Activated B cell treated with CpG ODN at 0.5 μM for 24 hours (primary cell): ENCODE results near the gene SNRNP48. TPM values are rescaled to one million over a fixed set of nuclear protein-coding genes. Genes with fewer than 3 reads are reported as not detected.

Experiments used
- ATAC-seq: fragments of 200-7000 bp; cut with Tn5 transposase; one replicate; pipeline ENCODE4 v1.10.0; 2021; ENCODE audit warnings: low read depth, mild to moderate bottlenecking, moderate library complexity
- CTCF ChIA-PET: fragments of 350-600 bp; sonication (Branson Sonifier 250); formaldehyde crosslinking; loops from one replicate; lab custom pipeline; 2021; ENCODE audit warnings: antibody characterized with exemption; lab: Charles Lee
- POLR2A ChIA-PET: fragments of 350-600 bp; sonication (Branson Sonifier 250); formaldehyde crosslinking; loops from one replicate; lab custom pipeline; 2021; ENCODE audit warnings: antibody characterized with exemption; lab: Charles Lee
- DNase-seq: peaks from one replicate; pipeline ENCODE4 v3.0.0; 2022
- H3K27ac Mint-ChIP-seq: one replicate; pipeline ENCODE4 v1.8.0; 2020; ENCODE audit warnings: mixed read lengths
- H3K27me3 Mint-ChIP-seq: one replicate; pipeline ENCODE4 v1.8.0; 2021; ENCODE audit warnings: mixed read lengths
- H3K36me3 Mint-ChIP-seq: one replicate; pipeline ENCODE4 v1.8.0; 2021; ENCODE audit warnings: low read depth, mixed read lengths
- H3K4me1 Mint-ChIP-seq: one replicate; pipeline ENCODE4 v1.8.0; 2021; ENCODE audit warnings: mixed read lengths
- H3K4me3 Mint-ChIP-seq: one replicate; pipeline ENCODE4 v1.8.0; 2020; ENCODE audit warnings: mild to moderate bottlenecking, mixed read lengths
- H3K9me3 Mint-ChIP-seq: one replicate; pipeline ENCODE4 v1.8.0; 2020; ENCODE audit warnings: mixed read lengths
- intact Hi-C: fragments of 100-400 bp; cut with micrococcal nuclease; formaldehyde crosslinking; loops from one replicate; pipeline ENCODE4 v1.15.1; 2024
- total RNA-seq: library from RNA; stranded (reverse); gene quantifications from 2 replicates; pipeline ENCODE4 v1.2.3, GENCODE V29; 2022
- TF ChIP-seq, protein P1 (sequence below): fragments of 200-600 bp; IDR thresholded peaks from one replicate; pipeline ENCODE4 v1.8.0; 2022; ENCODE audit warnings: antibody characterized with exemption, mild to moderate bottlenecking

SNRNP48 gene
- total RNA-seq, 1 donor from 2014 or later, result 18.7 TPM

- Mint-ChIP-seq H3K27ac (no peak overlapping the region), H3K9me3 (no peaks in the 10 kb centered on the region), H3K4me1 (peaks cover 13% of the 10 kb centered on the region), H3K4me3 (peak overlapping the region; percentile 28), H3K36me3 (no peaks in the 10 kb centered on the region), H3K27me3 (peaks cover 52% of the 10 kb centered on the region)
- intact Hi-C loops, result loop anchor here (2.0 kb wide), 1 partner anchor 48 kb away; the partner anchor contains the start of gene SNRNP48
- DNase-seq, result no peak
- TF ChIP-seq, protein P1, sequence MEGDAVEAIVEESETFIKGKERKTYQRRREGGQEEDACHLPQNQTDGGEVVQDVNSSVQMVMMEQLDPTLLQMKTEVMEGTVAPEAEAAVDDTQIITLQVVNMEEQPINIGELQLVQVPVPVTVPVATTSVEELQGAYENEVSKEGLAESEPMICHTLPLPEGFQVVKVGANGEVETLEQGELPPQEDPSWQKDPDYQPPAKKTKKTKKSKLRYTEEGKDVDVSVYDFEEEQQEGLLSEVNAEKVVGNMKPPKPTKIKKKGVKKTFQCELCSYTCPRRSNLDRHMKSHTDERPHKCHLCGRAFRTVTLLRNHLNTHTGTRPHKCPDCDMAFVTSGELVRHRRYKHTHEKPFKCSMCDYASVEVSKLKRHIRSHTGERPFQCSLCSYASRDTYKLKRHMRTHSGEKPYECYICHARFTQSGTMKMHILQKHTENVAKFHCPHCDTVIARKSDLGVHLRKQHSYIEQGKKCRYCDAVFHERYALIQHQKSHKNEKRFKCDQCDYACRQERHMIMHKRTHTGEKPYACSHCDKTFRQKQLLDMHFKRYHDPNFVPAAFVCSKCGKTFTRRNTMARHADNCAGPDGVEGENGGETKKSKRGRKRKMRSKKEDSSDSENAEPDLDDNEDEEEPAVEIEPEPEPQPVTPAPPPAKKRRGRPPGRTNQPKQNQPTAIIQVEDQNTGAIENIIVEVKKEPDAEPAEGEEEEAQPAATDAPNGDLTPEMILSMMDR, result no peak
- ATAC-seq, result no peak
- ChIA-PET CTCF (no interaction called here), POLR2A (interaction anchor here (0.6 kb wide), 1 partner anchor 57 kb away, joined by 3 read pairs; no protein-coding TSS in a partner anchor)
These were observed 46.9 kb upstream of the SNRNP48 start for GRCh38 chr6:7542874-7543624.

DNA sequence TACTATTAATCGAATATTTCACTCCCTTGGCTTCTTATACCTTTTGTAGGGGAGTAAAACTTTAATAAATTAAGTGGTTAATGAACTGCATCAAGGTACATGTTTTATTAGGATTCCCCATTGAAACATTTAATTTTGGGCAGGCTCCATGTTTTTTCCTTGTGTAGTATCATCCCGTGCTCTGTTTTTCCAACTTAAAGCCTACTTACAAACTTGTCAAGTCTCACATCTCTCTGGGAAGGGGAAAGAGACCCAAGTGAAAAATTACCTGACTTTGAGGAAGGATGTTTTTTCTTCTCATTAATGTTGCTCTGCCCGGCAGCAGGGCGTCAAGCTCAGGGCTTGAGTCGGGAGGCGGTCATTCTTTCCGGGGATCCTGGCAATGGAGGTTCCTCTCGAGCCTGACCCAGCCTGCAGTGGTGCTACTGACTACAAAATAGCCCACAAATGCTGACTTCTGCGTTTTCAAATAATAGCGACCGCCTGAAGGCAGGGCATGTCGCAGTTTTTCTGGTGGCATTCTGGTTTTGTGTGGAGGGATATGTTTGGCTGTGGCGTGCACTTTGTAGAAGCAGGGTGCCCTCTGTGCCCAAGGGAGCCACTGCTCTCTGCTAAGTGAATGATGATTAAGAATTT, 46.1 kb upstream of the SNRNP48 start:
- Mint-ChIP-seq H3K4me1 (peaks cover 13% of the 10 kb centered on the region), H3K9me3 (no peaks in the 10 kb centered on the region), H3K27ac (no peak overlapping the region), H3K36me3 (no peaks in the 10 kb centered on the region), H3K4me3 (no peak overlapping the region), H3K27me3 (peaks cover 48% of the 10 kb centered on the region)
- DNase-seq, result no peak
- POLR2A ChIA-PET, result no interaction called here
- TF ChIP-seq, protein P1, result no peak
- no peak for ATAC-seq
- intact Hi-C loops, result loop anchor here (2.0 kb wide), 1 partner anchor 47 kb away; the partner anchor contains the start of gene SNRNP48
- CTCF ChIA-PET, result no interaction called here

- no peaks in the 10 kb centered on the region for H3K36me3 Mint-ChIP-seq
- no peak overlapping the region for H3K27ac Mint-ChIP-seq
- ChIA-PET POLR2A (no interaction called here), CTCF (no interaction called here)
- peaks cover 13% of the 10 kb centered on the region for H3K4me1 Mint-ChIP-seq
- H3K27me3 Mint-ChIP-seq, result peaks cover 46% of the 10 kb centered on the region
- H3K4me3 Mint-ChIP-seq, result no peak overlapping the region
- ATAC-seq (no peak), DNase-seq (no peak)
- no peaks in the 10 kb centered on the region for H3K9me3 Mint-ChIP-seq
- TF ChIP-seq, protein P1, result no peak
- intact Hi-C loops, result no loop called here
These were observed 45.4 kb upstream of the SNRNP48 start for GRCh38 chr6:7544597-7544996.

DNA sequence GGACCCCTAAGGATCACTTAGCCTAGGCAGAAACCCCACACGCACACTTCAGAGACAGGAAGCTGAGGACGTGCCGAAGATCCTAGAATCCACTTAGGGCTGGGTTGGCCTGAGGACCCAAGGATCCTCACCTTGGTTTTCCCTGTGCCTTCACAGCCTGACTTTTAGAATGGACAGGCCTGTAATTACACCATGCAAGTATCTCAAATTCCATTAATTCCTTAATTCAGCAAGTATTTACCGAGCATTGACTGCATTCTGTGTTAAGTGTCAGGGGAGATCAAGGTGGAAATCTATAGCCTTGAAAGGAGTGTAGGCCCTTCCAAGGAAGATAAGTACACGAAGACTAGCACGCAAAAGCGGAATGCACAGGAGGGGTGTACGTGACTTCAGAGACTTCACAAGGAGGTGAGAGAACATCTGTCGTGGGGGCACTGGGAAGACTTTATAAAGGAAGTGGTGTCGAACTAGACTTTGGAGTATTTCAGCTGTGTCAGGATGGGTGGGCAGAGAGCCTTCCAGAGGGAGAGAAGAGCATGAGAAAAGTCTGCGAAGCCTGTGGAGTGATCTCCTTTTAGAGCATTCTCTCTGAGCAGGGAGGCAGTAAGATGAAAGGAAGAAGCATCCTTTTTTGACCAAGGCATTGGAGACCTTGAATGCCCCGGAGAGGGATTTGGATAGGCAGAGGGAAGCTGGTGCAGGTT, 44.5 kb upstream of the SNRNP48 start:
- ChIA-PET CTCF (no interaction called here), POLR2A (no interaction called here)
- no peak for ATAC-seq
- TF ChIP-seq, protein P1, result no peak
- Mint-ChIP-seq H3K27me3 (peaks cover 37% of the 10 kb centered on the region), H3K9me3 (no peaks in the 10 kb centered on the region), H3K4me3 (no peak overlapping the region), H3K27ac (no peak overlapping the region), H3K4me1 (peaks cover 12% of the 10 kb centered on the region), H3K36me3 (no peaks in the 10 kb centered on the region)
- intact Hi-C loops, result no loop called here
- DNase-seq, result no peak

DNA sequence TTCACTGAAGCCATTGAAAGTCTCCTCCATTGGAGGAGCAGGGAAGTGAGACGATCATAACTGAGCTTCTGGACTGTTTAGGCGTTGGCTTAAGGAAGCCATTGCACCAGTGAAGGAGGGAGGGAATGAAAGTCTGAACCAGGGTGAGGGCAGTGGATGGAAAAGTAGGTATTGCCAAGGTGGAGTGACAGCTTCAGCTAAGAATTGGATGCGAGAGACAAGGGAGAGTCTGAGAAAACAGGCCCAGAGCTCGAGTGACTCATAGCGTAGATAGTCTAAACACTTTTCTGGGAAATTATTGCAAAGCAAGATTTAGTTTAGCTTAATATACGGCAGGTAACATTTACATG, 44.0 kb upstream of the SNRNP48 start:
- DNase-seq, result no peak
- CTCF ChIA-PET, result no interaction called here
- H3K36me3 Mint-ChIP-seq, result no peaks in the 10 kb centered on the region
- no peaks in the 10 kb centered on the region for H3K9me3 Mint-ChIP-seq
- POLR2A ChIA-PET, result no interaction called here
- H3K27ac Mint-ChIP-seq, result no peak overlapping the region
- intact Hi-C loops, result no loop called here
- ATAC-seq, result no peak
- peaks cover 7% of the 10 kb centered on the region for H3K4me1 Mint-ChIP-seq
- H3K4me3 Mint-ChIP-seq, result no peak overlapping the region
- TF ChIP-seq, protein P1, result no peak
- H3K27me3 Mint-ChIP-seq, result peaks cover 32% of the 10 kb centered on the region
